ENCODE measurements around the gene ARMC7.

DNA sequence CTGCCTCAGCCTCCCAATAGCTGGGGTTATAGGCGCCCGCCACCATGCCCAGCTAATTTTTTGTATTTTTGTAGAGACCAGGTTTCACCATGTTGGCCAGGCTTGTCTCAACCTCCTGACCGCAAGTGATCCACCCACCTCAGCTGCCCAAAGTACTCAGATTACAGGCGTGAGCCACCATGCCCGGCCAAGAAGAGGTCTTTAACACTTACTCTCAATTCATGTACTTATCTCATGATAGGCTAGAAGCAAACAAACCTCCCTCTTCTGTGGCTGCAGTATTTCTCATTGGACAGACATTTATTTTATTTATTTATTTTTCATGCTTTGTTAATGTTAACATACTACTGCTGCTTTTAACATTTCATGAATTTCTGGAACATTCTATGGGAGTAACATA, 28.8 kb downstream of the ARMC7 start:
- TF ChIP-seq, protein P1, sequence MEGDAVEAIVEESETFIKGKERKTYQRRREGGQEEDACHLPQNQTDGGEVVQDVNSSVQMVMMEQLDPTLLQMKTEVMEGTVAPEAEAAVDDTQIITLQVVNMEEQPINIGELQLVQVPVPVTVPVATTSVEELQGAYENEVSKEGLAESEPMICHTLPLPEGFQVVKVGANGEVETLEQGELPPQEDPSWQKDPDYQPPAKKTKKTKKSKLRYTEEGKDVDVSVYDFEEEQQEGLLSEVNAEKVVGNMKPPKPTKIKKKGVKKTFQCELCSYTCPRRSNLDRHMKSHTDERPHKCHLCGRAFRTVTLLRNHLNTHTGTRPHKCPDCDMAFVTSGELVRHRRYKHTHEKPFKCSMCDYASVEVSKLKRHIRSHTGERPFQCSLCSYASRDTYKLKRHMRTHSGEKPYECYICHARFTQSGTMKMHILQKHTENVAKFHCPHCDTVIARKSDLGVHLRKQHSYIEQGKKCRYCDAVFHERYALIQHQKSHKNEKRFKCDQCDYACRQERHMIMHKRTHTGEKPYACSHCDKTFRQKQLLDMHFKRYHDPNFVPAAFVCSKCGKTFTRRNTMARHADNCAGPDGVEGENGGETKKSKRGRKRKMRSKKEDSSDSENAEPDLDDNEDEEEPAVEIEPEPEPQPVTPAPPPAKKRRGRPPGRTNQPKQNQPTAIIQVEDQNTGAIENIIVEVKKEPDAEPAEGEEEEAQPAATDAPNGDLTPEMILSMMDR (IDR thresholded peaks at IDR 0.05), result no peak
- TF ChIP-seq EZH2 (IDR thresholded peaks at IDR 0.05; ENCODE audit: borderline replicate concordance, insufficient read depth, low read depth, low read length, poor library complexity, severe bottlenecking), result no peak

All from B cell (primary cell).